ENCODE measurements around the gene CYB5RL.
"Not testable (repeated sequence)": the region's sequence is repeated elsewhere in the genome, so short reads cannot be mapped to it uniquely, and the experiment has no call there.

DNA sequence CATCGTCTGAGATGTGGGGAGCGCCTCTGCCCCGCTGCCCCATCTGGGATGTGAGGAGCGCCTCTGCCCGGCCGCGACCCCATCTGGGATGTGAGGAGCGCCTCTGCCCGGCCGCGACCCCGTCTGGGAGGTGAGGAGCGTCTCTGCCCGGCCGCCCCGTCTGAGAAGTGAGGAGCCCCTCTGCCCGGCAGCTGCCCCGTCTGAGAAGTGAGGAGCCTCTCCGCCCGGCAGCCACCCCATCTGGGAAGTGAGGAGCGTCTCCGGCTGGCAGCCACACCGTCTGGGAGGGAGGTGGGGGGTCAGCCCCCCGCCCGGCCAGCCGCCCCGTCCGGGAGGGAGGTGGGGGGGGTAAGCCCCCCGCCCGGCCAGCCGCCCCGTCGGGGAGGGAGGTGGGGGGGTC lies 33.4 kb upstream of the CYB5RL start:
- TF ChIP-seq CTCF, EP300, POLR2A (IDR thresholded peaks at IDR 0.05): not testable (repeated sequence)
